Measurements from ENCODE around the gene UMAD1.
A peak's percentile ranks its signal among the peaks of the same experiment; 100 is the strongest.
"Not testable (repeated sequence)": the region's sequence is repeated elsewhere in the genome, so short reads cannot be mapped to it uniquely, and the experiment has no call there.

The UMAD1 gene

DNA sequence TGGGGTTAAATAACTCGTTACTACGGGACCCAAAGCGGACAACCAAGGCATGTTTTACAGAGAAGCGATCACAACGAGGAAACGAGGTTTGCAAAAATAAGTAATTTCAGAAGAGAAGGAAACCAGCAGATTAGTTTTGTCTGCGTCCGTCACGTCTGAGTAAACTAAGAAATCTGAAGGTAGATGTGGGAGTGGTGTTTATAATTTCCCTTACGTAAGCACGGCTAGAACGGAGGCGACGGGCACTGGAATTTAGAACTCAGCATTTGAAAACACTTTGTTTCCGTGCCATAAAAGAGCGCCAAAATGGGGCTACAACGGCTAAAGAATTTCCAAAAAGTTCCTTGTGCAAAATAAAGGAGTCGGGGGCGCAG is 718 bp upstream of the UMAD1 start:
- Mint-ChIP-seq H3K9me3 (no peaks in the 10 kb centered on the region), H3K4me1 (peaks cover 43% of the 10 kb centered on the region), H3K27me3 (no peaks in the 10 kb centered on the region), H3K36me3 (peaks cover 19% of the 10 kb centered on the region), H3K4me3 (peak overlapping the region; percentile 80), H3K27ac (peak overlapping the region; percentile 98)
- peak; percentile 61 for ATAC-seq

DNA sequence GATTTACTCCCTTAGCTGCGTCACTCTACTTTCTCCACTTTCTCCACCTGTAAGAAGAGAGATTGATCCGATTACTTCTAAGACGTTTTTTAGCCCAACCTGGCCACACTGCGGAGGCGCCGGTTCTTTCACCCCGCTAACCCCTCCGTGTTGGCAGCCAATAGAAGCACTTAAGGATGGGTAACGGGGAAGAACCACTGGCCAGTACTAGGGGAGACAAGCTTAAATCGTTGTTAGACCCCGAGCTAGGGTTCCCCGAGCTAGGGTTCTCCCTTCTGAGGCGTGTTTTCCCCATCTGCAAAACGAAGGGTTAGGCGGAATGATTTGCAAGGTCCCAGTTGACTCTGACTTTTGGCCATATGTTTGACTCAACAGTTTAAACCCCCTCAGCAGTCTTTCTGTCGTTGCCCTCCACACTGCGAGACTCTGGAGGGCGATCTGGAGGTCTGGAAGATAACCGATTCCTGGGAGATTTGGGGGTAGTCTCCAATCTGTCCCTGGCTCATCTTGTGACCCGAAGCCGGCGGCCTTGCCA is 644 bp downstream of the UMAD1 start:
- H3K36me3 Mint-ChIP-seq, result peaks cover 29% of the 10 kb centered on the region
- H3K27ac Mint-ChIP-seq, result peak overlapping the region; percentile 98
- peak overlapping the region; percentile 80 for H3K4me3 Mint-ChIP-seq
- no peaks in the 10 kb centered on the region for H3K9me3 Mint-ChIP-seq
- ATAC-seq, result no peak
- no peaks in the 10 kb centered on the region for H3K27me3 Mint-ChIP-seq
- H3K4me1 Mint-ChIP-seq, result peaks cover 50% of the 10 kb centered on the region

- Mint-ChIP-seq H3K27ac (no peak overlapping the region), H3K27me3 (no peaks in the 10 kb centered on the region), H3K4me3 (peak overlapping the region; percentile 80), H3K36me3 (peaks cover 37% of the 10 kb centered on the region), H3K9me3 (no peaks in the 10 kb centered on the region), H3K4me1 (peaks cover 56% of the 10 kb centered on the region)
- ATAC-seq, result no peak
These were observed 1.5 kb downstream of the UMAD1 start for GRCh38 chr7:7642081-7642480.

GRCh38 chr7:7647495-7648036 is 7.0 kb downstream of the UMAD1 start:
- H3K27ac Mint-ChIP-seq, result no peak overlapping the region
- peaks cover 37% of the 10 kb centered on the region for H3K36me3 Mint-ChIP-seq
- H3K4me1 Mint-ChIP-seq, result peaks cover 72% of the 10 kb centered on the region
- no peaks in the 10 kb centered on the region for H3K27me3 Mint-ChIP-seq
- no peaks in the 10 kb centered on the region for H3K9me3 Mint-ChIP-seq
- no peak for ATAC-seq
- H3K4me3 Mint-ChIP-seq, result no peak overlapping the region

DNA sequence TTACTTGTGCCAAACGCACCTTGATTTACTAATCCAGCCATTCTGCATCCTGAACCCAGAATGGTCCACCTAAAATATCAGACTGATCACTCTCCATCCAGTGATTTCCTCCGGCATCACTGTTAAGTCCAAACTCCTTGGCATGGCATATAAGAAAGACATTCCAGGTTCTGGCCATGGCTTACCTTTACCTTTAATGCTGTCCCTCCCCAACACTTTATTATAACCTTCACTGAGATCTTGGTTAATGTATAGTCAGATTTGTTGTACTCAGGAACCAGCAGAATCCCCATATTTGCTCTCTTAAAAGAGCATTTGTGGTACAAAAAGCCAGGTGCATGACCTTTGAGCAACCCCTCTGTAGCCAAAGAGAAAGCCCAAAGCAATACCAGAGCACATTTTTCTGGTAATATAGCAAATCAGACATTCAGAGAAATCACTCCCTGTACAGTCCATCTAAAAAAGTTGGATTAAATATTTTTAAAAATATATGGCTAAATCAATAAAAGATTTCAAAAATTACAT is 10.2 kb downstream of the UMAD1 start:
- no peaks in the 10 kb centered on the region for H3K27me3 Mint-ChIP-seq
- H3K36me3 Mint-ChIP-seq, result peaks cover 13% of the 10 kb centered on the region
- no peak for ATAC-seq
- H3K9me3 Mint-ChIP-seq, result no peaks in the 10 kb centered on the region
- no peak overlapping the region for H3K27ac Mint-ChIP-seq
- no peak overlapping the region for H3K4me3 Mint-ChIP-seq
- peaks cover 57% of the 10 kb centered on the region for H3K4me1 Mint-ChIP-seq

GRCh38 chr7:7651479-7651878 is 10.9 kb downstream of the UMAD1 start:
- H3K4me3 Mint-ChIP-seq, result no peak overlapping the region
- ATAC-seq, result no peak

GRCh38 chr7:7652798-7653540 is 12.4 kb downstream of the UMAD1 start:
- no peak overlapping the region for H3K4me3 Mint-ChIP-seq
- H3K27me3 Mint-ChIP-seq, result no peaks in the 10 kb centered on the region
- peaks cover 23% of the 10 kb centered on the region for H3K36me3 Mint-ChIP-seq
- peaks cover 8% of the 10 kb centered on the region for H3K9me3 Mint-ChIP-seq
- no peak for ATAC-seq
- H3K27ac Mint-ChIP-seq, result peak overlapping the region; percentile 28
- peaks cover 60% of the 10 kb centered on the region for H3K4me1 Mint-ChIP-seq

More at GRCh38 chr7:7651479-7651878, 10.9 kb downstream of the UMAD1 start:
- Mint-ChIP-seq H3K9me3 (peaks cover 3% of the 10 kb centered on the region), H3K27me3 (no peaks in the 10 kb centered on the region), H3K36me3 (peaks cover 13% of the 10 kb centered on the region), H3K4me1 (peaks cover 56% of the 10 kb centered on the region), H3K27ac (no peak overlapping the region)

DNA sequence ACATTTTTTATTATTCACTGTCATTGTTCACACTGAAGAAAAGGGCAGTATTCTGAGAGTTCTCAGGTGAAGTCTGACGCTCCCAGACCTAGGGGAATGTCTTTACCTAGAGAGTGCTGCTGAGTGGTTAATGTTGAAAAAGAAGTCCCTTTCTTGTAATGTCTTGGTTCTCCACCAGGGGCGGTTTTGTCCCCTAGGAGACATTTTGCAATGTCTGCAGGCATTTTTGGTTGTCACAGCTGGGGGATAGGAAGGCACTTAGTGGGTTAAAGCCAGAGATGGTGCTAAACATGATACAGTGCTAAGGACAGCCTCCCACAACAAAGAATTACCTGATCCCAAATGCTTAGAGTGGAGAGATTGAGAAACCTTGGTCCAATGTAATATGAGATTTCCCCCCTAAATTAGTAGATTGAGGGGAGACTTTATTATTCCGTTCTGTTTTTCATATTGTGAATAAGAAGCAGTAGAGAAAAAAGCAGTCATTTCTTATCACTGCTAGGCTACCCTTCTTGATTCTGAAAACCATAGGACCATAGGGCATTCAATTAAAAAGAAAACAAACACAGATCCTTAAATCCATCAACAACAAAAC is 13.1 kb downstream of the UMAD1 start:
- H3K27me3 Mint-ChIP-seq, result no peaks in the 10 kb centered on the region
- H3K9me3 Mint-ChIP-seq, result peaks cover 14% of the 10 kb centered on the region
- peaks cover 62% of the 10 kb centered on the region for H3K4me1 Mint-ChIP-seq
- peaks cover 31% of the 10 kb centered on the region for H3K36me3 Mint-ChIP-seq
- no peak for ATAC-seq
- H3K4me3 Mint-ChIP-seq, result no peak overlapping the region
- no peak overlapping the region for H3K27ac Mint-ChIP-seq

GRCh38 chr7:7654964-7655715 is 14.6 kb downstream of the UMAD1 start:
- Mint-ChIP-seq H3K4me1 (peaks cover 67% of the 10 kb centered on the region), H3K27me3 (no peaks in the 10 kb centered on the region), H3K27ac (no peak overlapping the region), H3K9me3 (peaks cover 22% of the 10 kb centered on the region), H3K4me3 (no peak overlapping the region), H3K36me3 (peaks cover 44% of the 10 kb centered on the region)
- no peak for ATAC-seq

DNA sequence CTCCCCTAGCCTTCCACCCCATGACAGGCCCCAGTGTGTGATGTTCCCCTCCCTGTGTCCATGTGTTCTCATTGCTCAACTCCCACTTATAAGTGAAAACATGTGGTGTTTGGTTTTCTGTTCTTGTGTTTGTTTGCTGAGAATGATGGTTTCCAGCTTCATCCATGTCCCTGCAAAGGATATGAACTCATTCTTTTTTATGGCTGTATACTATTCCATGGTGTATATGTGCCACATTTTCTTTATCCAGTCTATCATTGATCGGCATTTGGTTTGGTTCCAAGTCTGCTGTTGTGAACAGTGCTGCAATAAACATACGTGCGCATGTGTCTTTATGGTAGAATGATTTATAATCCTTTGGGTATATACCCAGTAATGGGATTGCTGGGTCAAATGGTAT is 15.9 kb downstream of the UMAD1 start:
- peaks cover 22% of the 10 kb centered on the region for H3K9me3 Mint-ChIP-seq
- H3K27ac Mint-ChIP-seq, H3K27me3 Mint-ChIP-seq, ATAC-seq, H3K4me3 Mint-ChIP-seq: not testable (repeated sequence)
- H3K36me3 Mint-ChIP-seq, result peaks cover 53% of the 10 kb centered on the region
- peaks cover 70% of the 10 kb centered on the region for H3K4me1 Mint-ChIP-seq

GRCh38 chr7:7662527-7662926 is 22.0 kb downstream of the UMAD1 start:
- no peak overlapping the region for H3K27ac Mint-ChIP-seq

DNA sequence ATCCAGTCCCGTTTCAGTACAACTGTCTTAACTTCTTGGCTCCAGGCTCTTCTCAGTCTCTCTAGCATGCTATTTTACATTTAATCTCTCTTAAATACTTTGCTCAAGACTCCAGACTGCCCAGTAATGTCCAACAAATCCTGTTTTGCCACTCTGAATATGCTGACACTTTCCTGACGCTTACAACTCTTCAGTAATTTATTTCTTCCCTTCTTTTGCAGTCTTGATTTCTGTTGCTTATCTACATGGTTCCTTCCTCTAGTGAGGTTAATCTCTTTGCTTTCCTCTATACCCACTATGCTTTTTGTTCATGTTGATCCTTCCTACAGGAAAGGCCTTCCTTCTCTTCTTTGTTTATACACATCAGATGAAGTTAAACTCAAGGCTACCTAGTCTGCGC is 23.7 kb downstream of the UMAD1 start:
- Mint-ChIP-seq H3K27ac (no peak overlapping the region), H3K36me3 (peaks cover 30% of the 10 kb centered on the region), H3K9me3 (peaks cover 5% of the 10 kb centered on the region), H3K4me3 (no peak overlapping the region), H3K27me3 (no peaks in the 10 kb centered on the region), H3K4me1 (peaks cover 45% of the 10 kb centered on the region)
- no peak for ATAC-seq

More at GRCh38 chr7:7662527-7662926, 22.0 kb downstream of the UMAD1 start:
- H3K27me3 Mint-ChIP-seq, result no peaks in the 10 kb centered on the region
- peaks cover 60% of the 10 kb centered on the region for H3K4me1 Mint-ChIP-seq
- peaks cover 41% of the 10 kb centered on the region for H3K36me3 Mint-ChIP-seq
- H3K9me3 Mint-ChIP-seq, result peaks cover 16% of the 10 kb centered on the region
- H3K4me3 Mint-ChIP-seq, result no peak overlapping the region
- no peak for ATAC-seq

DNA sequence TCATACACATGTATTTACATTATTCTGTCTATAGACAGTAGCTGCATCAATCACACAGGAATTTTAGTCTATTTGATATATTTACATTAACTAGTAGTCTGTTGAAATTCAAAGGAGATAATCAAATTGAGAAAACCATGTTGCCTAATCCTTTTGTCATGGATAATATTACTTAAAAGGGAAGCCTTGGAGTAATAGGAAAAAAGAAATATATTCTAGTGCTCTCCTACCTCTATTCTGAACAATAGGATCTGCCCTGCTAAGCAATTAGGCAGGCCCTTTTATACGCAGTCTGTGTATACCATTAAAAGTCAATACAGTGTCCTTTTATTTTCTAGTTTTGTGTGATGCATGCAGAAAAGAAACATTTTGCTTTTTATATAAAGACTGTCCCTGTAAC is 24.5 kb downstream of the UMAD1 start:
- Mint-ChIP-seq H3K9me3 (peaks cover 3% of the 10 kb centered on the region), H3K4me1 (peaks cover 37% of the 10 kb centered on the region)

DNA sequence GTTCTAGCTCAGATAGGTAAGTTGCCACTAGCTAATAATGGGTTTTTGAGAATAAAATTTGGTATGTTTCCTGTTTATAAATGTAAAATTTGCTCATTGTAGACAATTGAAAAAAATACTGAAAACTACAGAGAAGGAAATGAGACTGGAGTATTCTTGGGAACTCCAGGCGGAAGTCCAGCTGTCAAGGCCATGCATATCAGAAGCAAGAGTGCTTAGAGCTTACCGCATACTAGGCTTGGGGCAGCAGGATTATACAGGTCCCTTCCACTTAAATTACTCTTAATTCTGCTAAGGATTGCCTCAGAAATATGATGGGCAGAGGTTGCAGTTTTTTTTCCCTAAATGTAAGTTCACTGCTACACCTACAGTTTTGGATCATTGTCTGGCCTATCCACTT is 26.6 kb downstream of the UMAD1 start:
- peaks cover 22% of the 10 kb centered on the region for H3K36me3 Mint-ChIP-seq
- no peak for ATAC-seq
- H3K27ac Mint-ChIP-seq, result no peak overlapping the region
- no peaks in the 10 kb centered on the region for H3K27me3 Mint-ChIP-seq
- H3K4me3 Mint-ChIP-seq, result no peak overlapping the region
- H3K9me3 Mint-ChIP-seq, result peaks cover 5% of the 10 kb centered on the region
- H3K4me1 Mint-ChIP-seq, result peaks cover 38% of the 10 kb centered on the region

More for the DNA sequence above, 24.5 kb downstream of the UMAD1 start:
- H3K27ac Mint-ChIP-seq, result no peak overlapping the region
- H3K27me3 Mint-ChIP-seq, result no peaks in the 10 kb centered on the region
- no peak for ATAC-seq
- peaks cover 25% of the 10 kb centered on the region for H3K36me3 Mint-ChIP-seq
- H3K4me3 Mint-ChIP-seq, result no peak overlapping the region

GRCh38 chr7:7668706-7669105 is 28.2 kb downstream of the UMAD1 start:
- Mint-ChIP-seq H3K27me3 (no peaks in the 10 kb centered on the region), H3K27ac (no peak overlapping the region), H3K36me3 (peaks cover 36% of the 10 kb centered on the region), H3K9me3 (peaks cover 6% of the 10 kb centered on the region), H3K4me3 (no peak overlapping the region), H3K4me1 (peaks cover 40% of the 10 kb centered on the region)
- ATAC-seq, result no peak

All from stimulated activated memory B cell treated with anti-CD40 and anti-IgM and Interleukin-4, amounts not matched to agents 10 μg/mL and 1 μg/mL and 100 μg/mL, for 72 hours (primary cell).